DOHH2 (cell line): ENCODE measurements around the gene CLK2.

Source experiments
- H3F3A ChIP-seq: fragments of 200-600 bp; sonication (generic), shearing (Covaris generic); 2 replicates; pipeline ENCODE4 v1.6.0; 2016; ENCODE audit warnings: antibody characterized with exemption, mild to moderate bottlenecking; ENCODE audit not compliant: control insufficient read depth, insufficient read depth
- H3K27ac ChIP-seq: fragments of 200-600 bp; sonication (generic); 2 replicates; pipeline ENCODE4 v1.5.1; 2014; ENCODE audit warnings: low read depth, mild to moderate bottlenecking, low read length, moderate library complexity
- H3K27me3 ChIP-seq: fragments of 200-600 bp; sonication (generic); 2 replicates; pipeline ENCODE4 v1.6.1; 2014; ENCODE audit warnings: mild to moderate bottlenecking, low read length, mixed read lengths; ENCODE audit not compliant: control insufficient read depth
- H3K36me3 ChIP-seq: fragments of 200-600 bp; sonication (generic); 2 replicates; pipeline ENCODE4 v1.6.1; 2014; ENCODE audit warnings: mild to moderate bottlenecking, low read length, moderate library complexity, mixed read lengths; ENCODE audit not compliant: control insufficient read depth
- H3K4me1 ChIP-seq: fragments of 200-600 bp; sonication (generic); 2 replicates; pipeline ENCODE4 v1.6.1; 2014; ENCODE audit warnings: mild to moderate bottlenecking, low read length, mixed read lengths; ENCODE audit not compliant: control insufficient read depth
- H3K4me2 ChIP-seq: fragments of 200-600 bp; sonication (generic); 2 replicates; pipeline ENCODE4 v1.6.0; 2014; ENCODE audit warnings: mild to moderate bottlenecking, low read length, moderate library complexity
- H3K4me3 ChIP-seq: fragments of 200-600 bp; sonication (generic); 2 replicates; pipeline ENCODE4 v1.5.1; 2014; ENCODE audit warnings: mild to moderate bottlenecking, low read length, mixed read lengths
- H3K79me2 ChIP-seq: fragments of 200-600 bp; sonication (generic); 2 replicates; pipeline ENCODE4 v1.6.1; 2014; ENCODE audit warnings: mild to moderate bottlenecking, low read length, mixed read lengths; ENCODE audit not compliant: control insufficient read depth
- H3K9me2 ChIP-seq: fragments of 200-600 bp; sonication (generic); replicated peaks from 2 replicates; pipeline ENCODE4 v1.6.1; 2014; ENCODE audit warnings: mild to moderate bottlenecking, low read length, mixed read lengths; ENCODE audit not compliant: control insufficient read depth
- H3K9me3 ChIP-seq: fragments of 200-600 bp; sonication (generic); 2 replicates; pipeline ENCODE4 v1.6.1; 2014; ENCODE audit warnings: antibody characterized with exemption, low read length, mixed read lengths; ENCODE audit not compliant: control insufficient read depth, insufficient read depth
- H4K20me1 ChIP-seq: fragments of 200-600 bp; sonication (generic); 2 replicates; pipeline ENCODE4 v1.6.0; 2014; ENCODE audit warnings: low read depth, mild to moderate bottlenecking, antibody characterized with exemption, low read length, moderate library complexity; ENCODE audit not compliant: control insufficient read depth, insufficient read depth
- EZH2phosphoT487 ChIP-seq: fragments of 200-600 bp; sonication (generic); IDR thresholded peaks from 2 replicates; pipeline ENCODE4 v1.6.1; 2017; ENCODE audit warnings: borderline replicate concordance, mild to moderate bottlenecking, antibody characterized with exemption, low read length, moderate library complexity, mixed read lengths
- TF ChIP-seq, protein P1 (sequence below): fragments of 200-600 bp; sonication (generic); IDR thresholded peaks from one replicate; pipeline ENCODE4 v1.5.1; 2014; ENCODE audit warnings: antibody characterized with exemption, mild to moderate bottlenecking, low read depth, low read length; ENCODE audit not compliant: poor library complexity, severe bottlenecking

CLK2 gene

DNA sequence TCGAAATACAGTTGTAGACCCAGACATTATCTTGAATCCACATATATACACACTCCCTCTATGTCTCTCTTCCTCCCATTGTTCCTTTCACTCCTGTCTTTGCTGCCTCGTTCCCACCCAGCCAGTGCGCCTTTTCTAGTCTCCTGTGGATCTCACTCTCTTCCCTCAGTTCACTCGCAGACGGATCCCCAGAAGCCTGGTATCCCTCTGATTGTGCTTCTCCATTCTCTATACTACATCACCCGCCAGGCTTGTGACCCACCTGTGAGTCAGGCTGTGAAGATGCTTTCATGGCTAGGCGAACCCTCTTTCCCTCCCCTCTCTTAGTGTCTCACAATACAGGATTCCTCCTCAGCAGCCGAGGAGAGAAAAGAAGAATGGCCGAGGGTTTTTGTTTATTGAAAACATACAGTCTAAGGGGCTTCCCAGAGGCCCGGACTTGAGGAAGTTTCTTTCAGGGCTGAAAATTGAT lies 5.4 kb upstream of the CLK2 start:
- Histone ChIP-seq H3K27ac (no peak overlapping the region), H3K36me3 (peaks cover 20% of the 10 kb centered on the region), H3K79me2 (peaks cover 19% of the 10 kb centered on the region), H3K27me3 (no peaks in the 10 kb centered on the region), H3K4me1 (peaks cover 35% of the 10 kb centered on the region), H3F3A (peaks cover 15% of the 10 kb centered on the region), H4K20me1 (no peaks in the 10 kb centered on the region), H3K4me3 (peak overlapping the region; percentile 96), H3K4me2 (peak overlapping the region; percentile 97), H3K9me2 (no peaks in the 10 kb centered on the region), H3K9me3 (no peaks in the 10 kb centered on the region)
- TF ChIP-seq, protein P1, sequence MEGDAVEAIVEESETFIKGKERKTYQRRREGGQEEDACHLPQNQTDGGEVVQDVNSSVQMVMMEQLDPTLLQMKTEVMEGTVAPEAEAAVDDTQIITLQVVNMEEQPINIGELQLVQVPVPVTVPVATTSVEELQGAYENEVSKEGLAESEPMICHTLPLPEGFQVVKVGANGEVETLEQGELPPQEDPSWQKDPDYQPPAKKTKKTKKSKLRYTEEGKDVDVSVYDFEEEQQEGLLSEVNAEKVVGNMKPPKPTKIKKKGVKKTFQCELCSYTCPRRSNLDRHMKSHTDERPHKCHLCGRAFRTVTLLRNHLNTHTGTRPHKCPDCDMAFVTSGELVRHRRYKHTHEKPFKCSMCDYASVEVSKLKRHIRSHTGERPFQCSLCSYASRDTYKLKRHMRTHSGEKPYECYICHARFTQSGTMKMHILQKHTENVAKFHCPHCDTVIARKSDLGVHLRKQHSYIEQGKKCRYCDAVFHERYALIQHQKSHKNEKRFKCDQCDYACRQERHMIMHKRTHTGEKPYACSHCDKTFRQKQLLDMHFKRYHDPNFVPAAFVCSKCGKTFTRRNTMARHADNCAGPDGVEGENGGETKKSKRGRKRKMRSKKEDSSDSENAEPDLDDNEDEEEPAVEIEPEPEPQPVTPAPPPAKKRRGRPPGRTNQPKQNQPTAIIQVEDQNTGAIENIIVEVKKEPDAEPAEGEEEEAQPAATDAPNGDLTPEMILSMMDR: no peak
- no peak for TF ChIP-seq EZH2phosphoT487

DNA sequence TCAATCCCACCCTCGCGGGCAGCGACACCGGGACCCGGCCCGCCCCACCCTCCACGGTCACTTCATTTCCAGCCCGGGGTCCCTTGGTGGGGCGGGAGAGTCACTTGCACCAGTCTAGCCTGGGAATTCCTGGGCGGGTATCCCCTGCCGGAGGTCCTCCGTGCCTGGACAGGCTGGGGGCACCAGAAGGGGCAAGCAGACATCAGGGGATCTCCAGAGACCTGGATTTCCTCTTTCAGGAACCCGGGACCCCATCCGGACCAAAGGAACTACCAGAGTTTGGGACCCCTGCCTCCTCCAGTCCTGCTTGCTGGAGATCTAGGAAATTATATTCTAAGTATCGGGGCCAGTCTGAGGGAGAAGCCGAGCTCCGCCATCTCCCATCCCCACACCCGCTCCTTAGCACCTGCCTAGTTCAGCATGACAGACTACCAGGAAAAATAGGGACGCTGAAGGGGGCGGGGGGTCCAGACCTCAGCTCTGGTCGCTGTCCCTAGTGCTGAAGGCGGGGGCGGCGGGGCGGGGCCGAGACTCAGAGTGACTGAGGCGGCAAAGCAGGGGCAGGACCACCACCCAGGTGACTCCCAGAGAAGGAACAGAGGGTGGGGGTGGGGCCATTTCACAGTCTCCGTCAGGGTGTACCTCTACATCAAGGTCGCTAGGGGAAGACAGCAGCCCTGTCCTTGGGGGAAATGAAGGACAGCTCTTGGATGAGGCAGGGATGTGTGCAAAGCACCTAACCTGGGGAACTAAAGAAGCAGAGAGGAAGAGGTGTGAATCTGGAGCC lies 4.8 kb upstream of the CLK2 start:
- no peaks in the 10 kb centered on the region for H4K20me1 ChIP-seq
- peak overlapping the region; percentile 96 for H3K4me3 ChIP-seq
- TF ChIP-seq, protein P1: peak; percentile 64
- TF ChIP-seq EZH2phosphoT487: no peak
- peaks cover 19% of the 10 kb centered on the region for H3K36me3 ChIP-seq
- H3K4me1 ChIP-seq: peaks cover 37% of the 10 kb centered on the region
- H3K9me2 ChIP-seq: no peaks in the 10 kb centered on the region
- H3K27ac ChIP-seq: peak overlapping the region; percentile 47
- H3K27me3 ChIP-seq: no peaks in the 10 kb centered on the region
- no peaks in the 10 kb centered on the region for H3K9me3 ChIP-seq
- H3K79me2 ChIP-seq: peaks cover 24% of the 10 kb centered on the region
- peak overlapping the region; percentile 97 for H3K4me2 ChIP-seq
- peaks cover 15% of the 10 kb centered on the region for H3F3A ChIP-seq

DNA sequence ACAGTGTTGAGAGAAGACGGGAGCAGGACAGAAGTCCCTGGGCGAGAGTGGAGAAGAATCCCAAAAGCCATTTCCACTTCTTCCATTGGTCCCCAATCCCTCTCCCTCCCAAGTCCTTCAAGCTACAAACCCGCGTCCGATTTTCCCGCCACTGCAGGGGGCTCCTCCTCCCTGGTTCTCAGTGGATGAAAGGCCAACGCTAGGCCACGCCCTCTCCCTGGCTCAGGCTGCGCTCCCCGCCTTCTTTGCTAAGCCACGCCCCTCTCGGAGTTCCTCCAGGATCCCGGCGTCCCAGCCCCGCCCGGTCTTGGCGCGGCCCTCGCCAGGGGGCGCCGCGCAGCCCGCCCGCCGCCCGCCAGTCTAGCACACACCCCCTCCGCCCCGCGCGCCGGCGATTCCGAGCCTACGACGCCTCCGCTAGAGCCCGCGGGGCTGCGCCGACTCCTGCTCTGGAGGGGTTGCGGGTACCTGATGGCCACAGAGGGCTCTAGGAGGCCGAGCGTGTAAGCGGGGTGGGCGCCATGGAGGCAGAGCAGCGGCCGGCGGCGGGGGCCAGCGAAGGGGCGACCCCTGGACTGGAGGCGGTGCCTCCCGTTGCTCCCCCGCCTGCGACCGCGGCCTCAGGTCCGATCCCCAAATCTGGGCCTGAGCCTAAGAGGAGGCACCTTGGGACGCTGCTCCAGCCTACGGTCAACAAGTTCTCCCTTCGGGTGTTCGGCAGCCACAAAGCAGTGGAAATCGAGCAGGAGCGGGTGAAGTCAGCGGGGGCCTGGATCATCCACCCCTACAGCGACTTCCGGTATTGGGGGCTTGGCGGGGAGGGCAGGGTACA lies 4.0 kb upstream of the CLK2 start, which contains the start of gene HCN3:
HCN3 (plus strand) TSS at position 394 of the 832 bp plus-strand sequence; CDS start at position 522, 128 bp downstream.
- H3K4me3 ChIP-seq: peak within 1 kb of the TSS; percentile 96
- peaks cover 4% of the 10 kb centered on the region; the same call in 1 of the 2 replicates for H4K20me1 ChIP-seq
- peaks cover 40% of the 10 kb centered on the region for H3K4me1 ChIP-seq
- peaks cover 21% of the 10 kb centered on the region for H3K36me3 ChIP-seq
- H3K4me2 ChIP-seq: peak within 1 kb of the TSS; percentile 97
- H3K79me2 ChIP-seq: peaks cover 32% of the 10 kb centered on the region
- H3K27ac ChIP-seq: peak within 1 kb of the TSS; percentile 47
- H3K9me3 ChIP-seq: no peaks in the 10 kb centered on the region
- peaks cover 15% of the 10 kb centered on the region for H3F3A ChIP-seq
- no peaks in the 10 kb centered on the region for H3K9me2 ChIP-seq
- TF ChIP-seq, protein P1: peak; percentile 72
- TF ChIP-seq EZH2phosphoT487: no peak
- no peaks in the 10 kb centered on the region for H3K27me3 ChIP-seq
